Activated CD4-positive, CD25-positive, alpha-beta regulatory T cell treated with anti-CD3 and anti-CD28 coated beads, Interleukin-2, amount 50 U/mL, for 72 hours (primary cell): ENCODE data around the gene FADS2.

Experiments
- DNase-seq: peaks from one replicate; pipeline ENCODE4 v3.0.0; 2021

Gene FADS2

DNA sequence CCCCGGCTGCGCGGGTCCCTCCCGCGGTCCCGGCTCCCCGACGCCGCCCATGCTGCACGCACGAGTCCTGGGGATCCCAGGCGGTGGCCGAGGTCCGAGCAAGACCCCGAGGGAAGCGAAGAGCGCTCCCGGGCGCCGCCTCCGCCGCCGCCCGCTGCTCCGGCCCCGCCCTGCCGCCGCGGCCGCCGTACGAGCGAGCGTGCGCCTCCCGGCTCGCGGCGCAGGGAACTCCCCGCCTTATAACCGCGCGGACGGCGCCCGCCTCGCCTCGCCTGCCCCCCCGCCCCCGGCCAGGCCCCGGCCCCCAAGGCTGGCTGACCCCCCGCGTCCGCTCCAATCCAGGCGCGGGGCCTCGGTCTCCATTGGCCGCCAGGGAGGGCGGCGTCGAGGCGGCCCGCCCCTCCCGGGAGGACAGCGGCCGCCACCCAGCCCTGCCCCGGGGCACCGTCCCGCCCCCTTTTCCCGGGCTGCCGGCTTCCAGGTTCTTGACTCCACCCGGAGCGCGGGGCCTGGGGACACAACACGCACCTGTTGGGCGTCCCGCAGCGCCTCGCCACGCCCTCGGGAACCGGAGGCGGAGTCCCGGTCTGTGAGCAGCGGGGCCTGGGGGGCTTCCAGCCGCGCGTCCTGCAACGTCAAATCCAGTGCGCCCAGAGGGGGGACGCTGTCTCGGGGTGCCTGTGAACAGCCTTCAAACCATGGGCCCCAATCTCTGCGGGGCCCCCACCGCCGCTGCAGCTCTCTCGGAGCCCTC is 63.4 kb downstream of the FADS2 start, which contains the start of gene FADS3:
Gene FADS3, minus strand, starts transcription at position 215 of the 754 bp plus-strand sequence. Its CDS starts 164 bp downstream, at position 51.
- DNase-seq: peak; percentile 48

DNA sequence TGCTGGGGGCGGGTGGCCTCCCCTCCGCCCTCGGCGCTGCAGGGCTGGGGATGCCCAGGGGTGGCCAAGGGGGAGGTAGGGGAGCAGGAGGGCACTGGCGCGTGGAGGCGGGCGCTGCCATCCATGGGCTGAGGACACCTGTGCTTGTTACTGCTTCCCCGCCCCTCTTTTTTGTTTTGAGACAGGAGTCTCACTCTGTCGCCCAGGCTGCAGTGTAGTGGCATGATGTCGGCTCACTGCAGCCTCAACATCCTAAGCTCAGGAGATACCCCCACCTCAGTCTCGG is 63.9 kb downstream of the FADS2 start:
- DNase-seq: no peak

DNA sequence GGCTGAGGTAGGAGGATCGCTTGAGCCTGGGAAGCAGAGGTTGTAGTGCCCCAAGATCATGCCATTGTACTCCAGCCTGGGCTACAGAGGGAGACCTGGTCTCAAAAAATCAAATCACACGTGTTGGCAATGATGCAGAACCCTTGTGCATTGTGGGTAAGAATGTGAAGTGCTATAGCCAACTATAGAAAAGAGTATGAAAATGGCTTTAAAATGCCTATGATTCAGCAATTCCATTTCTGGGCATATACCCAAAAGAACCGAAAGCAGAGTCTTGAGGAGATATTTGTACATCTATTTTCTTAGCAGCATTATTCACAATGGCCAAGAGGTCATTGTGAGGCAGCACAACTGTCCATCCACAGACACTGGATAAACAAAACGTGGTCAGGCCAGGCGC is 65.9 kb downstream of the FADS2 start:
- DNase-seq: no peak

DNA sequence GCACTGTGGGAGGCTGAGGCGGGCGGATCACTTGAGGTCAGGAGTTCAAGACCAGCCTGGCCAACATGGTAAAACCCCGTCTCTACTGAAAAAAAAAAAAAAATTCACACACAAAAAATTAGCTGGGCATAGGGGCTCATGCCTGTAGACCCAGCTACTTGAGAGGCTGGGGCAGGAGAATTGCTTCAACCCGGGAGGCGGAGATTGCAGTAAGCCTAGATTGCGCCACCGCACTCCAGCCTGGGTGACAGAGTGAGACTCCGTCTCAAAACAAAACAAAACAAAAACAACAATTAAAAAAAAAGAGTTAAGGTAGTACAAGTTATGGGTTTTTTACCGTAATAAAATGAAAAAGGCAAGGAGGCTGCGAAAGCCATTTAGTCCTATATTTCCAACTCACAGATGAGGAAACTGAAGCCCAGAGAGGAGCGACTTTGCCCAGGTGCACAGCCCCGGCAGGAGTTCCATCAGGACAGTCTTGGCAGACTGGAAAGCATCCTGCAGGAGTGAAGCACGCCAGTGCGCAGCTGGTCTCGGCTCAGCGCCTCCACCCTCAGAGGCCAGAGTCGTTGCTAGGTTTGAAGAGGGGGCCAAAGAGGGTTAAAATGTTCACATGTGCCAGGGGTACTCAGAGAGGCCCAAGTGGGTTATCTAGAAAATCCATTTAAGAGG is 67.1 kb downstream of the FADS2 start:
- no peak for DNase-seq

DNA sequence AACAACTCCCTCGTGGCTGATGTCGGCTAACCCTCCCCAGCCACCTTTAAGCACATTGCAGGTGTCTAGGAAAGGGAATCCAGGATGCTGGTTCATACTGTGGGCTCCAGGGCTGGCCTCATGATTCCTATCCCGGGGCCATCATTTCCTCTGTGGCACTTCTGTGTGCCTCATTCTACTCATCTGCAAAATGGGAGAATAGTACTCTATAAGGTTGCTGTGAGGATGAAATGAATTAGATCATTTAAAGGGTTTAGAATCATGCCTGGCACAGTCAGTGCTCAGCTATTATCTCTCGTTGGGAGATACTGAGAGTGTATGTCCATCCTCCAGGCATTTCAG is 67.6 kb downstream of the FADS2 start:
- no peak for DNase-seq

DNA sequence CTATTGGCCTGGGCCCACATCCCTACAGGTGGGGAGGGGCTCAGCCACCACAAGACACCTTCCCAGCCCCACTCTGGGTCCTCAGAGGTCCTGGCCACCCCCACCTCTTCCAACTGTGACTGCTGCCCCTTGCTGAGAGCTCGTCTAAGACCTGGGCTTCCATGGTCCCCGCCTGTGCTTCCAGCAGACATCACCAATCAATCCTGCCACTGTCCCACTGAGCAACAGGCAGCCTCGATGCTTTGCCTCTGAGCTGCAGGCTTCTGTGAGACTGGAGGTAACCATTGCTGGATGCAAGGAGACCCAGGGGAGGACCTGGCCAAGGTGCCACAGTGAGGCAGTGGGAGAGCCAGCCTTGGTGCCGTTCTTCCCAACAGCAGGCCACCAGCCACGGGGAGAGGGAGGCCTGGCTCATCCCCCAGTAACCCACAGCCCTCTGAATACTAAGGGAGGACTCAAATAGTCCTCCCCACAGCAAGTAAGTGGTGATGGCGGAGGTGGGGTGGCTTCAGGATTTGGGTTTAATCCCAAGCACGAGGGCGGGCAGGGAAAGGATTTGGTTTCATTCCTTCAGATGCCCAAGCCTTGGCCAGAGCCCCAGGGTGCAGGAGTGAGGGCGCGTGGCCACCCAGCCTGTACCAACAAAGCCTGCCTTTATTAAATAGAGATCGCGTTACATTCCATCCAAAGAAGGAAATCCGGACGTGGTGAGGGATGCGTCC is 68.7 kb downstream of the FADS2 start:
- no peak for DNase-seq

DNA sequence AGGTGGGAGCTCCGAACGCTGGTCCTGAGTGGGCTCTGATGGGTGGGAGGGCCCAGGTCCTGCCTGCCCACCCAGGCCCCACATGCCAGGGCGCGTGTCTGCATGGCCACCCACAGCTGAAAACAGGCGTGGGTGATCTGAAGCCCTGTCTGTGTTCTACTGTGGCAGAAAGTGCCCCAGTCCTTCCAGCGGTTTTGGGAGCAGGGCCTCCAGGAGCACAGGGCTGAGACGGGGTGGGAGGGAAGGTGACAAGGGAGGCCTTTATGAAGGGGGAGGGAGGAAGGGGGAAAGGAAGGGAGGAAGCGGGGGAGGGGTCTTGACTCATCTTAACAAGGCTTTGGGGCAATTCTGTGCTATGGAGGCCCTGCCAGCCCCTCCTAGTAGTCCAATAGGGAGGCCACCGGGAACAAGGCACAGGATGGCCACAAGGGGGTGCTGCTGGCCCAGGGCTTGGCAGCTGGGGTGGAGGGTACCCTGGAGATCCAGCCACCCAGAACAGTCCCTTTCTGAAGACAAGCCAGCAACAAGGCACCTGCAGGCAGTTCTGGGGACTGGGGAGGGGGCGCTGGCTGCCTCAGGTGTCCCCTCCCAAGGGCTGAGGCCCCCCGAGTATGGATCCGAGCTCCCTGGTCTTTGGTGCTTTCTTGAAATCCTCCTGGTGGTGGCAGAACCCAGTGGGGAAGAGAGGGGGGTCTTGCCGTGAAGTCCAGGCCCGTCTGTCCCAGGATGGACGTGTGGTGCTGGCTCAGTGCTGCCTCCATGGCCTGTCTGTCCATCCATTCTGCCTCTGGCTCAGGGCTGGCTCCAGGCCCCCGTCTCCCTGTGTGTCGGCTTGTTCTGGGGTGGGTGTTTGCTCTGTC is 69.5 kb downstream of the FADS2 start:
- DNase-seq: peak; percentile 84

DNA sequence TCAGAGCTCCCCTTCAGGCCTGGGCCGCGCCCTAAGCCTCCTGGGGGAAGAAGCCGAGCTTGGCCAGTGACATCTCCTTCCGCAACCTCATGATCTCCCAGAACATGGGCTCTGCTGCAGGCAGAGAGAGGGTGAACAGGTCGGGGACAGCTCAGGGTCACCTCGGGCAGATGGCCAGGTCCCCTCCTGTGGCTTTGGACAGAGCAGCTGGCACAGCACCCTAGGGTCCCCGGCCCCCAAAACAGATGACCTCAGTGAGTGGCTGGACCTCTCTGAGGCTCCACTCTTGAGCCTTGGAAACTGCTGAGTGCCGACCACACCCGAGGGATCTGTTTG is 70.1 kb downstream of the FADS2 start:
- DNase-seq: no peak

DNA sequence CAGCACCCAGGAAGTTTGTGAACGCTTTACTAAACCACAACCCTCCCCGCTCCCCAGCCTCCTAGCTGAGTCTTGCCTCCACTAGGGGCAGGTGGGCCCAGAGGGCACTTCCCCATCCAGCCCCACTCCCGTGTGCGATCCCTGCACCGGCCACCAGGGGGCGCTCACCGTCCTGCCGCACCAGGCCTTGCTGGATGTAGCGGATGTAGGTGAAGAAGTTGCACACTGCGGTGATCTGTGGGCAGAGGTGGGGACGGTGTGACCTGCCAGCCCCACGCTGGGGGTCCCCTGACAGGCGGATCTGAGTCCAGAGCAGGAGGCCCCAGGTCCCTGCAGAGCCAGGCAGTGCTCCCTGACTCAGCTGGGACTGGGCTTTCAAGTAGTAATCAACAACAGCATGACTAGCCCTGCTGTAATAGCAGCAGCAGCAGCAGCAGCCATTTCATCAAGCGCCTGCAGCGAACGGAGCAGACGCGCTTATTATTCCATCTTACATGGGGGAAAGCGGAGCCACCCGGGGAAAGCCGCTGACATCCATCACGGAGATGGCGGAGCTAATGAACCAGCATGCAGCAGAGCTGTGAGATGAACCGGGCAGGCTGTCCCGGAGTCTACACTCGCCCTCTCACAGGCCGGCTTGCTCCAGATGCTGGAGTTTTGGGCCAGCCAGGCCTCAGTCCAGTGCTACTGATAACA is 71.2 kb downstream of the FADS2 start:
- DNase-seq: peak; percentile 96

DNA sequence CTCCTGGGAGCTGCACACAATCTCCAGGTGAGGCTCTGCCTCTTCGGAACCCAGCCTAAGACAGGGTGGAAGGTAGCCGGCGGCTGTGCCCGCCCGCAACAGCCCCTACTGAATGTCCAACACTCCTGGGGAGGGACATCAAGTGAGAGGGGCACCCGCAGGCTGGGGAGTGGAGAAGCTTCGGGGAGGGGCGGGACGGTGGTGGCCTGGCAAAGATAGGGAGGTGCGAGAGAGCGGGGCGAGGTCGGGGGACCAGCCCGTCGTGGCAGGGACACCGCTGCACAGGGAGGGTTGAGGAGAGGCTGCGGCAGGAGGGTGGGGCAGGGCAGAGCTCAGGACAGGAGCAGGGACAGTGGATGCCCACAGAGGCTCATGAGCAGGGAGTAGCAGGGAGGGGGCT is 72.2 kb downstream of the FADS2 start:
- no peak for DNase-seq

DNA sequence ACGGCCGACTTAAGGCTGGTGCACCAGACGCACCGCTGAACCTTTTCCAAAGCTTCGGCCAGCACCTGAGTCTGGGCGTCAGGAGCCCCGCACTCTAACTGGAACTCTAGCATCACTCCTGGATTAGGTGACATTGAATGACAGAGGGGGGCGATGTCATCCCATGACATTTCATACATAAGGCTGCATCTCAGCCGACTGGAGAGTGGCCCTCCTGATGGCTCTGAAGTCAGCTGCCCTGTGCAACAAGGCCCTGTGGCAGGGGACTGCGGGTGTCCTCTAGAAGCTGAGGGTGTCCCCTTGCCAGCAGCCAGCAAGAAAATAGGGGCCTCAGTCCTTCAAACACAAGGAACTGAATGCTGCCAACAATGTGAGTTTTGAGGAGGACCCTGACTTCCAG is 73.3 kb downstream of the FADS2 start:
- DNase-seq: no peak

DNA sequence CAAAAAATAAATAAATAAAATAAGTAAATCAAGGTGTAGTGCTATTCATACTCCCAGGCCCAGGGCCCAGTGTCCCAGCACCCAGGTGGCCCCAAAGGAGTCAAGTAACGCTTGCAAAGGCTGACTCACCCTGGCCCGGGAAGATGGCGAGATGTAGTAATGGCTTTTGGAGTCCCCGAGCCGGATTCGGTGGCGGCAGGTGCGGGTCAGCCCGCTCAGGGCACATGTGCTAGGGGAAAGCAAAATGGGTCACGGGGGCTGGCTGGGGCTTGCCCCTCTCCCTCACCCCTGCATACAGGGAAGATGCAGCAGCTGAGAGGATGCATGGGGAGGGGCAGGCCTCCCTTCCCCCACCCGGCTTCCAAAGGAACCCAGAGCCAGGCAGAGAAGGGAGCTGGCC is 74.2 kb downstream of the FADS2 start:
- DNase-seq: no peak

DNA sequence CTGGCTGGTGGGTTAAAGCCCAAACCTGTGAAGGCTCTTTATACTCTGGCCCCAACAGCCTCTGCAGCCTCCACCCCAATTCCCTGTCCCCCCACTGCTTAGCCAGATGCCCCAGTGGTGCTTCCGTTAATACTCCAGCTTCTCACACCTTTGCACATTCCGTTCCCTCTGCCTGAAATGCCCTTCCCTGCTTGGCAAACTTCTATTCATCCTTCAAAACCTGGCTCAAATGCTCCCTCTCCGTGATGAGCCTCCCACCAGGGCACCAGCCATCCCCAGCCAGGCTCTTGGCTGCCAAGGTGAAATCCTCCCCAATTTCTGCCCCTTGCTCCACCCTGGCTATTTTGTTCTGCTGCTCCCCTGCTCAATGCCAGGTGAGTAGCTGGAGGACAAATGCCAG is 75.7 kb downstream of the FADS2 start:
- DNase-seq: no peak

DNA sequence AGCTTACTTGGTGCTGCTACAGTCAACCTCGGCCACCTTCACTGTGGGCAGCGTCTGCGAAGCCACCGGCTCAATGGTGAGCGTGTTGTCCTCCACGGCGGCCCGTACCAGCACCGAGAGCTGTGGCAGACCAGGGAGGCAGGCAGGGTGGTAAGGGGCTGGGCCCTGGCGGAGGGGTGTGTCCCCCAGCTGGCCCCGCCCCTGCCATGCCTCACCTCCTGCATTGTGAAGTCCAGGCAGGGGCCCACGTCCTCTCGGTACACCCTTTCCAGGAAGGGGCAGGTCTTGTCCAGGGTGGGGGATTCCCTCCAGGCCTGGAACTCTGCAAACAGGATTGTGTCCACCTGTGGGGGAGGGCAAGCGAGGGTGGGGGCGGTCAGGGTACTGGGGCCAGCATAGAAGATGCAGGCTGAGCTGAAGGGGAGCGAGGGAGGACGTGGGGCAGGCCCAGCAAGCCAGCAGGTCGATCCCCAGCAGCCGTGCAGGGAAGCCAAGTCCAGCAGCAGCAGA is 76.5 kb downstream of the FADS2 start:
- no peak for DNase-seq

DNA sequence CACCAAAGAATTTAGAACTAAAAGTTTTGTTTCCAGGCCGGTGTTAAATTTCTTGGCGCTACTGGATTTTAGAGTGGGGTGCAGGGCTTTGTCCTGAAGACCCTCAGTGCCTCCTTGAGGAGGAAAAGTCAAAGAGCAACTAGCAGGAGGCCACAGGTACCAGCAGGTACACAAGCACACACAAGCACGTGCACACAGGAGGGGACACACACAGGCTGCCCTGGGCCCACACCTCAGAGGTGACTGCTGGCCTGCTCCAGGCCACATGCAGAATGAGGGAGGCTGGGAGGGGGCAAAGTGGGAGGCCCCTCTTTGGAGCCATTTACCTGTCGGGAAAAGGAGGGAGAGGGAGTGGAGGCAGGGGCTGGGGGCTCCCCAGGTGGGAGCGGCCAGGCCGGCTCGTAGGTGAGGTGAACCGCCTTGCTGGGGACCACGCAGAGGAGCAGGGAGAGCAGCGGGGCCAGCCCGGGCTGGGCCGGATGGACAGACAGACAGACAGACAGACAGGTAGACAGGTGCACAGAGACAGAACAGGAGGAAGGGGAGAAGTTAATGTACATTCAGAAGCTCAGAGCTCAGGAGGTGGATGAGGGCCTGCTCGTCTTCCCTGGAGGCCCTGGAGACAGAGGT is 77.1 kb downstream of the FADS2 start:
- DNase-seq: no peak

DNA sequence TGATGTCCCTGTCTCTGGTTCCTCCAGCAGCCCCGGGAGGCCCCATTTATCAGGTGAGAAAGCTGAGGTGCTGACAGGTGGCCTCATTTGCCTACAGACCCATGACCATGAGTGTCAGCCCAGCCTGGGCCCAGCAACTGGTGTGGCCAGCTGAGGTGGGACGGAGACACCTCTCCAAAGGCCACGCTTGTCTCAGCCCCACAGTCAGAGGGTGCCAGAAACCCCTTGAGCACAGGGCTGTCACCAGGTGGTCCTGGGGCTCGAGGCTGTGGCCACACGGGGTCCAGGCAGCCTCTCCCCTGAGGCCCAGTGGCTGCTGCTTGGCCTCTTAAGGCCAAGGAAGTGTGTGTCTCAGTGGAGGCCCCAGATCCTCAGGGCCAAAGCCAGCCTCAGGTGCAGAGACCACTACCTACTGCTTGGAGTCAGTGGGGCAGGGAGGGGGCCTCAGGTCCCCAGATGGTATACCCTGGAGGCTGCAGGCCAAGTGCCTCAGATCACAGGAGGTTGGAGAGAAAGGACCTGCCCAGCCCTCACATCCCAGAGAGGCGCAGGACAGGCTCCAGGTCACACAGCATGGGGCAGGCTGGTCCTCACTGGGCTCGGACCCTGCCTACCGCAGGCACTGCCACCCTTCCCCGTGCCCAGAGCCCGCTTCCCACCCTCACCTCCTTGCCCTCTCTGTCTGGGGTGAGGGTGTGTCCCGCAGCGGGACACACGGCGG is 77.9 kb downstream of the FADS2 start:
- no peak for DNase-seq

DNA sequence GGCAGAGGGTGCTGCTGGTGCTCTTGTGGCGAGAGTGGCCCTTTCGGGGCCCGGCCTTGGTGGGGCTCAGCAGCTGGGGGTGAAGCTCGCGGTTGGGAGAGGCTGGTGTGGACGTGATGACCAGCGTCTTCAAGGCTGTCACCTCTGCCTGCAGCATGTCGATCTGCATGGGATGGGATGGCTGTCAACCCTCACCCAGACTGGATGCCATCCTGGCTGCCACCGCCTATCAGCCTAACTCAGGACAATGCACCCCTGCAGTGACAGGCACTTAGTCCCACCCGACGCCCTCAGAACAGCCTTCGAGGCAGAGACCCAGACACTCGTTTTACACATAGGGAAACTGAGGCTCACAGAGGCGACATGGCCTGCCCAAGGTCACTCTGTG is 78.4 kb downstream of the FADS2 start:
- no peak for DNase-seq

DNA sequence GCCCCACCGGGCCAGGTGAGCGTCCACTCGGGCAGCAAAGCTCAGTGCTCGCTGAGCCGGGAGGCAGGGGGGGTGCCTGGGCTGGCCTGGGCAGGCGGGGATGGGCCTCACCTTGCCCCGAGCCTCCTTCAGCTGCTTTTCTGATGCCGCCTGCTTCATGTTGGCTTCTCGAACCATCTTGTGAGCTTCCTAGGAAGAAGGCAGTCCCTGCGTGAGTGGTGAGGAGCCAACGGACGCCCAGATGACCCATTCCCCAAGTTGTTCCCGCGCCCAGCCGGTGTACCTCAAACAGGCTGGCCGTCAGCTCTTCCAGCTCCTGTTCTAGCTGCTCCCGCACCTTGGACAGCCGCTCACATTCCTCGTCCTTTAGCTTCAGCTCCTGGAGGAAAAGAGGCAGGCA is 79.2 kb downstream of the FADS2 start:
- DNase-seq: no peak

DNA sequence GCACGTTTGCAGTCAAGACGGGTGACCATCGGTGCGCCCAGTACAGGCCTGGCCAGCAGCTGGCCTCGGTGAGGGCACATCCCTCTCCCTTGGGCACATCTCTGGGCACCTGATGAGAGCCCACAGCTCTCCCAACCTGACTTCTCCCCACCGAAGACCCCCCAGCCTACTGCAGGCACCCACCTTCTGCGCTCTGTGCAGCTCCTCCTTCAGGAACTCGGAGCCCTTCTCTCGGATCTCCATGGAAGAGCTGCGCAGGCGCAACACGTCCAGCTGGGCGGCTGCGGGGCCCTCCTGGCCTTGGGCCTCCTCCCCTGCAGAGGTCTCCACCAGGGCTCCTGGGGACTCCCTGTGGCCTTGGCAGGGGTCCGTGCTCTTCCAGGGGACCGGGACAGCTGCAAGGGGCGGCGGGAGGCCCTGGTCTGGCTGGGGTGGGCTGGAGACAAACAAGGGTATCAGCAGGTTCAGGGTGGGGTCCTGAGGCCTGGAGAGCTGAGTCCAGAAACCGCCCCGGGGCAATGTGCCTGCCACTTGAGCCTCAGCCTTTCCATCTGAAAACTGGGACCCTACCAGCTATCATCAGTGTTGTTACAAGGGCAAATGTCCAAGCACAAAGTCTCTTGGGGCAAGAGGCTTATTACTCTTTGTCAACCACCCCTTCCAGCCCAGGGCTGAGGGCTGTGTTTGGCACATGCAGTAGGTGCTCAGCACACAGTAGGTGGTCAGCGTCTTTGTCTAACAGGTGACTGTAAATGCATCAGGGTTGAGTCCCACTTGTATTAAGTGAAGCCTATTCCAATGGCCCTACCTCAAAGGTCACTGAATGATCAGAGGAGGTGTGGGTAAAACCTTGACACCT is 80.0 kb downstream of the FADS2 start:
- no peak for DNase-seq

DNA sequence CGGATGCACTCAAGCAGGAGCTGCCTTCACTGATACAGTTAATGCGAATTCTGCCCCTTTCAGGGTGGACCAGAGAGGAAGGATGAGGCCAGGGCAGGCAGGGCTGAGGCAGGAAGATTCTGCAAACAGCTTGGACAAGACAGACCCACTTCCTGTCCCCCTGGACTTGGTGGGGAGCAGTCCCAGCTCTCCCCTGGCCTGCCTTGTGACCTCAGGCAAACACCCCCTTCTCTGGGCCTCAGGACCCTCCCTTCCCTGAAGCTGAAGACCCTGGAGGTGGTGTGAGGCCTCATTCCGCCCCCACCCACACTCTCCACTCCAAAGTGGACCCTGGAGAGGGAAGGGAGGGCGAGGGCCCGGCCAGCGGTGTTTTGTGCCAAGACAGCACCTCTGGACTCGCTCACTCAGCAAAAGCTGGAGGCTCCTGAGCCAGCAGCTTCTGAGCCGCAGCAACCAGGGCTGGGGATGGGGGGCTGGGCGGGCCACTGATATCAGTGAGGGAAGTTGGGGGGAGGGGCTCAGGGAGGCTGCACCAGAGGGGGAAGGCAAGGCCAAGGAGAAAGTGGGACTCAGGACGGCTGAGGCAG is 80.7 kb downstream of the FADS2 start:
- DNase-seq: no peak
